ENCODE measurements around the gene MIPEP. TPM values are rescaled to one million over a fixed set of nuclear protein-coding genes. Genes with fewer than 3 reads are reported as not detected.

The MIPEP gene
- polyA plus RNA-seq, 2 of the 4 experiments (the other 2 are of a cell fraction), result 21.6 to 32.8 TPM

- peak in 1 of 2 experiments; percentile 85; a peak in 3 of 6 replicates for ATAC-seq
- H3K4me2 ChIP-seq, result no peak overlapping the region
- no peak for FAIRE-seq
Observed at GRCh38 chr13:23741879-23742510, 147.2 kb downstream of the MIPEP start.

GRCh38 chr13:23740002-23740401, 149.2 kb downstream of the MIPEP start:
- ChIA-PET CTCF (interaction anchor here (0.7 kb wide), 1 partner anchor 97 kb away, joined by 4 read pairs; no protein-coding TSS in a partner anchor), POLR2A (no interaction called here)
- TF ChIP-seq RAD21 (conservative IDR thresholded peaks at IDR 0.05 in 1 of 2, IDR thresholded peaks at IDR 0.05 in 1 of 2) (no peak), HEYL (CRISPR knock-in tag; IDR thresholded peaks at IDR 0.05) (no peak), POLR2A (IDR thresholded peaks at IDR 0.05; ENCODE audit: low read length) (no peak), ZNF302 (CRISPR knock-in tag; IDR thresholded peaks at IDR 0.05) (no peak)
- Histone ChIP-seq H3K4me2 (no peak overlapping the region), H3K4me3 (no peak overlapping the region), H3K27ac (no peak overlapping the region), H3K9me3 (no peaks in the 10 kb centered on the region), H3K4me1 (peaks cover 26% of the 10 kb centered on the region)
- WGBS (ENCODE audit: missing lambda C conversion rate), result 96% methylated on average over 4 of the region's 4 CpGs
- no peak for FAIRE-seq
- ATAC-seq, result no peak
- no peak for DNase-seq (ENCODE audit: low read depth in 1 of 2, low spot score in 1 of 2)

More at GRCh38 chr13:23741879-23742510, 147.2 kb downstream of the MIPEP start:
- TF ChIP-seq CTCF (IDR thresholded peaks at IDR 0.05), result 0 out of 3 replicates have a peak, but pooled peaks have one; percentile 16
- no peak for TF ChIP-seq HOXB5 (CRISPR knock-in tag; IDR thresholded peaks at IDR 0.05)
- no peaks in the 10 kb centered on the region for H3K9me3 ChIP-seq
- DNase-seq (ENCODE audit: low read depth in 1 of 2, low spot score in 1 of 2), result peak; percentile 19 to 44
- WGBS (ENCODE audit: missing lambda C conversion rate), result 61% methylated on average over 4 of the region's 4 CpGs
- H3K27ac ChIP-seq, result no peak overlapping the region
- no peak overlapping the region for H3K4me3 ChIP-seq
- peaks cover 28% of the 10 kb centered on the region for H3K4me1 ChIP-seq
- POLR2A ChIA-PET, result no interaction called here
- CTCF ChIA-PET, result interaction anchor here (0.6 to 1.7 kb wide), 5 partner anchors 8 to 38 kb away, joined by 3 to 5 read pairs (median 5); no protein-coding TSS in a partner anchor

GRCh38 chr13:23739596-23739995, 149.6 kb downstream of the MIPEP start:
- no peak for FAIRE-seq
- WGBS (ENCODE audit: missing lambda C conversion rate), result 48% methylated on average over 3 of the region's 3 CpGs
- Histone ChIP-seq H3K27ac (no peak overlapping the region), H3K4me2 (no peak overlapping the region), H3K9me3 (no peaks in the 10 kb centered on the region), H3K4me3 (no peak overlapping the region), H3K4me1 (peaks cover 21% of the 10 kb centered on the region)
- CTCF ChIA-PET, result no interaction called here
- TF ChIP-seq HES2 (IDR thresholded peaks at IDR 0.05) (no peak), SMC3 (IDR thresholded peaks at IDR 0.05) (no peak)
- ATAC-seq, result no peak
- no peak for DNase-seq (ENCODE audit: low read depth in 1 of 2, low spot score in 1 of 2)
- POLR2A ChIA-PET, result no interaction called here

- Histone ChIP-seq H3K27ac (no peak overlapping the region), H3K4me2 (no peak overlapping the region), H3K4me1 (no peaks in the 10 kb centered on the region), H3K9me3 (no peaks in the 10 kb centered on the region), H3K4me3 (no peak overlapping the region)
- no peak for ATAC-seq
- WGBS (ENCODE audit: missing lambda C conversion rate), result 90% methylated on average over 5 of the region's 5 CpGs
- CTCF ChIA-PET, result no interaction called here
- no peak for DNase-seq (ENCODE audit: low read depth in 1 of 2, low spot score in 1 of 2)
- no peak for FAIRE-seq
- TF ChIP-seq POLR2AphosphoS2 (conservative IDR thresholded peaks at IDR 0.05; ENCODE audit: low read length), result no peak
- TF ChIP-seq BCL3 (IDR thresholded peaks at IDR 0.05), result no peak
- POLR2A ChIA-PET, result no interaction called here
Observed at GRCh38 chr13:23736541-23736940, 152.7 kb downstream of the MIPEP start.

GRCh38 chr13:23735329-23735728, 153.9 kb downstream of the MIPEP start:
- FAIRE-seq, result no peak
- H3K4me3 ChIP-seq, result no peak overlapping the region
- DNase-seq (ENCODE audit: low read depth in 1 of 2, low spot score in 1 of 2), result no peak
- no peak overlapping the region for H3K27ac ChIP-seq
- 63% methylated on average over 2 of the region's 2 CpGs for WGBS (ENCODE audit: missing lambda C conversion rate)
- no peak overlapping the region for H3K4me2 ChIP-seq
- H3K9me3 ChIP-seq, result no peaks in the 10 kb centered on the region
- H3K4me1 ChIP-seq, result no peaks in the 10 kb centered on the region
- POLR2A ChIA-PET, result no interaction called here
- no peak for ATAC-seq
- CTCF ChIA-PET, result no interaction called here
- TF ChIP-seq RNF2 (IDR thresholded peaks at IDR 0.05; ENCODE audit: borderline replicate concordance, low read depth) (no peak), FOXS1 (CRISPR knock-in tag; IDR thresholded peaks at IDR 0.05) (no peak), JUN (IDR thresholded peaks at IDR 0.05) (no peak), CEBPB (IDR thresholded peaks at IDR 0.05) (no peak), POLR2AphosphoS2 (conservative IDR thresholded peaks at IDR 0.05; ENCODE audit: low read length) (no peak), KDM5A (IDR thresholded peaks at IDR 0.05) (no peak), HOXB5 (CRISPR knock-in tag; IDR thresholded peaks at IDR 0.05) (no peak), TP53 (CRISPR knock-in tag; IDR thresholded peaks at IDR 0.05) (no peak), JUNB (IDR thresholded peaks at IDR 0.05) (no peak), CHD2 (IDR thresholded peaks at IDR 0.05; ENCODE audit: low read length, partially characterized antibody) (no peak), CTCF (IDR thresholded peaks at IDR 0.05) (no peak), USF2 (IDR thresholded peaks at IDR 0.05) (no peak), EHMT2 (IDR thresholded peaks at IDR 0.05; ENCODE audit: low read depth) (no peak), ZNF302 (CRISPR knock-in tag; IDR thresholded peaks at IDR 0.05) (no peak), CBX8 (IDR thresholded peaks at IDR 0.05) (no peak)
